Lower leg skin (tissue), 3 donors: ENCODE results near the gene HLA-DOA.

ENCODE experiments used
- POLR2A ChIP-seq, 2 donors: fragments of 450-650 bp; IDR thresholded peaks; one replicate each; pipeline ENCODE4 v1.6.1; 2016 to 2017; ENCODE audit warnings: antibody characterized with exemption in 2 of 2, mild to moderate bottlenecking in 1 of 2, moderate library complexity in 1 of 2
- TF ChIP-seq, protein P1 (sequence below), 3 donors: fragments of 450-650 bp; IDR thresholded peaks; one replicate each; pipeline ENCODE4 v1.5.1; 2016; ENCODE audit warnings: antibody characterized with exemption in 3 of 3, mild to moderate bottlenecking in 3 of 3, moderate library complexity in 2 of 3

DNA sequence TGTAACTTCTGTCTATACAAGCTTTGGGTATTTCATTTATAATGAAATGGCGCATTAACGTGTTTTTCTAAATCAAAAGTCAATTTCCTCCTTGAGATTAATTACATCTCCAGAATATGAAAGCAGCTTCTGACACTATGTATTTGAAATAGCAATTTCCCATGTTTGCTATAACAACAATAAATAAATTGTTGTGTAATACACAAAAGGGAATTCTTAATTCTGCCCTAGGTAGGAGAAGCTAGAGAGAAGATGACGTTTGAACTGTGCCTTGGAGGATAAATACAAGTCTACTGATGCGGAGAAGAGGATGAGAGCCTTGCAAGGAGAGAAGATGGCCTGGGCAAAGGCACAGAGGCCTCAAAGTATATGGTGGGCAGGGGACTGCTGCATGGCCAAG lies 7.6 kb upstream of the HLA-DOA start:
- TF ChIP-seq, protein P1, sequence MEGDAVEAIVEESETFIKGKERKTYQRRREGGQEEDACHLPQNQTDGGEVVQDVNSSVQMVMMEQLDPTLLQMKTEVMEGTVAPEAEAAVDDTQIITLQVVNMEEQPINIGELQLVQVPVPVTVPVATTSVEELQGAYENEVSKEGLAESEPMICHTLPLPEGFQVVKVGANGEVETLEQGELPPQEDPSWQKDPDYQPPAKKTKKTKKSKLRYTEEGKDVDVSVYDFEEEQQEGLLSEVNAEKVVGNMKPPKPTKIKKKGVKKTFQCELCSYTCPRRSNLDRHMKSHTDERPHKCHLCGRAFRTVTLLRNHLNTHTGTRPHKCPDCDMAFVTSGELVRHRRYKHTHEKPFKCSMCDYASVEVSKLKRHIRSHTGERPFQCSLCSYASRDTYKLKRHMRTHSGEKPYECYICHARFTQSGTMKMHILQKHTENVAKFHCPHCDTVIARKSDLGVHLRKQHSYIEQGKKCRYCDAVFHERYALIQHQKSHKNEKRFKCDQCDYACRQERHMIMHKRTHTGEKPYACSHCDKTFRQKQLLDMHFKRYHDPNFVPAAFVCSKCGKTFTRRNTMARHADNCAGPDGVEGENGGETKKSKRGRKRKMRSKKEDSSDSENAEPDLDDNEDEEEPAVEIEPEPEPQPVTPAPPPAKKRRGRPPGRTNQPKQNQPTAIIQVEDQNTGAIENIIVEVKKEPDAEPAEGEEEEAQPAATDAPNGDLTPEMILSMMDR (IDR thresholded peaks at IDR 0.05), result no peak
- TF ChIP-seq POLR2A (IDR thresholded peaks at IDR 0.05), result no peak
